GM15510 (cell line): ENCODE measurements around the gene L3MBTL4.

Source experiments
- POLR2A ChIP-seq: IDR thresholded peaks from 3 replicates; pipeline ENCODE4 v1.6.1; 2011; ENCODE audit warnings: borderline replicate concordance; ENCODE audit not compliant: insufficient read length; ENCODE audit errors: extremely low read depth

L3MBTL4 gene

GRCh38 chr18:6355789-6356589 lies 58.7 kb downstream of the L3MBTL4 start:
- TF ChIP-seq POLR2A, result no peak

- no peak for TF ChIP-seq POLR2A
Measured at GRCh38 chr18:6352275-6352674, 62.4 kb downstream of the L3MBTL4 start.

GRCh38 chr18:6342990-6343389 lies 71.7 kb downstream of the L3MBTL4 start:
- TF ChIP-seq POLR2A, result no peak

- TF ChIP-seq POLR2A, result no peak
Measured at GRCh38 chr18:6341709-6342108, 73.0 kb downstream of the L3MBTL4 start.

GRCh38 chr18:6341303-6341702 lies 73.4 kb downstream of the L3MBTL4 start:
- no peak for TF ChIP-seq POLR2A

- no peak for TF ChIP-seq POLR2A
Measured at GRCh38 chr18:6340121-6340520, 74.6 kb downstream of the L3MBTL4 start.

- TF ChIP-seq POLR2A, result no peak
Measured at GRCh38 chr18:6336239-6336638, 78.5 kb downstream of the L3MBTL4 start.

GRCh38 chr18:6333981-6334380 lies 80.7 kb downstream of the L3MBTL4 start:
- no peak for TF ChIP-seq POLR2A

GRCh38 chr18:6331872-6332271 lies 82.8 kb downstream of the L3MBTL4 start:
- TF ChIP-seq POLR2A, result no peak

GRCh38 chr18:6330786-6331185 lies 83.9 kb downstream of the L3MBTL4 start:
- TF ChIP-seq POLR2A, result no peak

- no peak for TF ChIP-seq POLR2A
Measured at GRCh38 chr18:6328621-6329010, 86.1 kb downstream of the L3MBTL4 start.

- no peak for TF ChIP-seq POLR2A
Measured at GRCh38 chr18:6327895-6328620, 86.7 kb downstream of the L3MBTL4 start.

GRCh38 chr18:6327485-6327884 lies 87.2 kb downstream of the L3MBTL4 start:
- no peak for TF ChIP-seq POLR2A

GRCh38 chr18:6326566-6326965 lies 88.1 kb downstream of the L3MBTL4 start:
- TF ChIP-seq POLR2A, result no peak

GRCh38 chr18:6323319-6323889 lies 91.3 kb downstream of the L3MBTL4 start:
- TF ChIP-seq POLR2A, result no peak

GRCh38 chr18:6315517-6316331 lies 99.0 kb downstream of the L3MBTL4 start:
- no peak for TF ChIP-seq POLR2A

- no peak for TF ChIP-seq POLR2A
Measured at GRCh38 chr18:6313415-6313814, 101.3 kb downstream of the L3MBTL4 start.
